GM13976 (cell line): ENCODE results near the gene EP400.

Source experiments
- DNase-seq: peaks from one replicate; pipeline ENCODE4 v3.0.0; 2012; ENCODE audit warnings: low spot score
- CTCF ChIP-seq: IDR thresholded peaks from 2 replicates; pipeline ENCODE4 v1.5.1; 2012; ENCODE audit warnings: borderline replicate concordance, mild to moderate bottlenecking; ENCODE audit not compliant: insufficient read depth; ENCODE audit errors: extremely low read depth, missing control alignments, control extremely low read depth
- in situ Hi-C: fragments of 300-500 bp; cut with MboI; formaldehyde crosslinking; loops from one replicate; pipeline ENCODE4 v1.12.0; 2022; ENCODE audit warnings: low sequenced_read_pairs, mixed read lengths, inconsistent platforms; ENCODE audit not compliant: unreplicated experiment

Gene EP400

GRCh38 chr12:132071830-132072384, 122.2 kb downstream of the EP400 start:
- DNase-seq, result peak; percentile 31
- in situ Hi-C loops, result no loop called here
- no peak for TF ChIP-seq CTCF

- no peak for TF ChIP-seq CTCF
- in situ Hi-C loops, result no loop called here
- DNase-seq, result no peak
Observed at GRCh38 chr12:132074216-132074615, 124.5 kb downstream of the EP400 start.

DNA sequence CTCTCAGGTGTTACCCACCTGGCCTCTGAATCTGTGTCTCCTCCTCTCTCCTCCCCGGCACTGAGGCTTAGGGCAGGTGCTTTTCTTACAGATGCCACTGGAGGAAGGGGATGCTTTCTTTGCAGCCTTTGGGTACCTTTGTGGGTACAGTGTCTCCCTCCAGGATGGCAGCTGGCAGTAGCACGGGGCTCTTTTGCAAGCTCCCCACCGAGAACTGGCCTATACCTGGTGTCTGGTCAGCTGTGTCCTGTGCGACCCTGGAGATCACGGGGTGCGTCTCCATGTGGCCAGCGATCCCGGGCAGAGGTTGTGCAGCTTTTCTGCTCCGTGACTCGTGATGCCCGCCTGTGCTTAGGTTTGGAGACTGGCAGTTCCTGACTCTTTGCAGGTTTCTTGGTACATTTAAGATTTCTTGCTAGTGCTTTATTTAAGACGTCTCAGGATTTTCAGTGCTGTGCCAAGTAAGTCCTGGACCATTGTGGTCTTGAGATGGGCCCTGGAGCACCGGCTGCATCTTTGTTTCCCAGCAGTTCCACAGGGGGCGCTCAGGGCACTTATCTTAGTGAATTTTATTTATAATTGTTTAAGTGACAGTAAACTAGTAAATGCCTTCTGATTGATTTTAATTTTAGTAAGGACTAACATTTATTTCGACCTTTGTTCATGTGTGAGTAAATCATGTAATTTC, 125.4 kb downstream of the EP400 start:
- TF ChIP-seq CTCF, result no peak
- in situ Hi-C loops, result no loop called here
- DNase-seq, result no peak

- in situ Hi-C loops, result no loop called here
- no peak for DNase-seq
- TF ChIP-seq CTCF, result no peak
Observed at GRCh38 chr12:132075714-132076553, 126.2 kb downstream of the EP400 start.

GRCh38 chr12:132076711-132077110, 127.0 kb downstream of the EP400 start:
- in situ Hi-C loops, result no loop called here
- DNase-seq, result no peak

More at GRCh38 chr12:132076711-132077110, 127.0 kb downstream of the EP400 start:
- TF ChIP-seq CTCF, result no peak
